ENCODE data around the gene CPNE6. TPM values are rescaled to one million over a fixed set of nuclear protein-coding genes. Genes with fewer than 3 reads are reported as not detected.

The CPNE6 gene
- total RNA-seq, 1 experiment from 2014 or later: not detected

DNA sequence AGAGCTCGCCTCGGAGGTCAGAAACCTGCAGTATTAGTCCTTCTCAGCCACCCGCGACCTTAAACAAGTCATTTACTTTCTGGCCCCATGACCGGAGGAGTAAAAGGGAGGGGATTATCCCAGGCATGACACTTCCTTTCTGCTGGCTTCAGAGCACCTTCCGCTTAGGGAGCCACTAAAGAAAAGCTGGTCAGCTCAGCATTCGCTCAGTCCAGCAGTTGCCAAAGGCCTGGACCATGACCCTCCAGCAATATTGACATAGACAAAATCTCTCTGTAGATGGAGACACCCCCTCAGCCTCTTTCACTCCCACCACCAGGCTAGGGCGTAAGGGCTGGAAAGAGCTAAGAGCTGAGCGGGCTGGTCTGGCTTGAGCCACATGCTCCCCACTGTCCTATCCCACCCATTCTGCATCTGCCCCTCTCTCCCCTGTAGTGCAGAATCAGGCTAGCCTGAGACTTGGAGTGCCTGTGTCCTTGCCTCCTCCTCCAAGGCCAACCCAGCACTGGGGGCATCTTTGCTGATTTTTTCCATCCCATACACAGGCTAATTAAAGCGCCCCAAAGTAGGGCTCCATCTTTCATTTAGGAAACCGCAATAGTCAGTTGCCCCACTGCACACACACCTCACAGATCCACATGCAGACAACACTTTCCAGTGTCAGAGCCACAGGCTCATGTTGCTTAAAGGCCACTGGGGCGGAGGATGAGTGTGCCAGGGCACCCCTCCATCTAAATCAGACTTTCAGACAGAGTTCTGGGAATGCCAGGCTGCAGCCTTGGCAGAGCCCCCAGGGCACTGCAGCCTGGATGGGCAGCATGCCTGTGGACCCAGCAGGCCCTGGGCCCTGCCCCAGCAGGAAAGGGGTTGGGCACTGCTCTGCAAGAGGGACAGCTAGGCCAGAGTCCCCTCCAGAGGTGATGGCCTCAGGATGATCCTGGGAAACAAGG lies 4.0 kb upstream of the CPNE6 start:
- H3K9me2 ChIP-seq (replicated peaks; ENCODE audit: low read length): no peaks in the 10 kb centered on the region
- H3K4me3 ChIP-seq (ENCODE audit: low read length): no peak overlapping the region
- intact Hi-C loops (cut with micrococcal nuclease): no loop called here
- no peaks in the 10 kb centered on the region for H3K9me3 ChIP-seq (ENCODE audit: low read length)
- ChIA-PET POLR2A (ENCODE audit: unreplicated experiment) (no interaction called here), CTCF (no interaction called here)
- no peak overlapping the region for H2AFZ ChIP-seq (ENCODE audit: low read length)
- H4K20me1 ChIP-seq (ENCODE audit: low read length): no peaks in the 10 kb centered on the region
- H3K9ac ChIP-seq (ENCODE audit: low read length): no peak overlapping the region
- H3K4me1 ChIP-seq (ENCODE audit: insufficient read depth, low read length): no peaks in the 10 kb centered on the region
- TF ChIP-seq, protein P1, sequence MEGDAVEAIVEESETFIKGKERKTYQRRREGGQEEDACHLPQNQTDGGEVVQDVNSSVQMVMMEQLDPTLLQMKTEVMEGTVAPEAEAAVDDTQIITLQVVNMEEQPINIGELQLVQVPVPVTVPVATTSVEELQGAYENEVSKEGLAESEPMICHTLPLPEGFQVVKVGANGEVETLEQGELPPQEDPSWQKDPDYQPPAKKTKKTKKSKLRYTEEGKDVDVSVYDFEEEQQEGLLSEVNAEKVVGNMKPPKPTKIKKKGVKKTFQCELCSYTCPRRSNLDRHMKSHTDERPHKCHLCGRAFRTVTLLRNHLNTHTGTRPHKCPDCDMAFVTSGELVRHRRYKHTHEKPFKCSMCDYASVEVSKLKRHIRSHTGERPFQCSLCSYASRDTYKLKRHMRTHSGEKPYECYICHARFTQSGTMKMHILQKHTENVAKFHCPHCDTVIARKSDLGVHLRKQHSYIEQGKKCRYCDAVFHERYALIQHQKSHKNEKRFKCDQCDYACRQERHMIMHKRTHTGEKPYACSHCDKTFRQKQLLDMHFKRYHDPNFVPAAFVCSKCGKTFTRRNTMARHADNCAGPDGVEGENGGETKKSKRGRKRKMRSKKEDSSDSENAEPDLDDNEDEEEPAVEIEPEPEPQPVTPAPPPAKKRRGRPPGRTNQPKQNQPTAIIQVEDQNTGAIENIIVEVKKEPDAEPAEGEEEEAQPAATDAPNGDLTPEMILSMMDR (conservative IDR thresholded peaks at IDR 0.05; ENCODE audit: low read depth, low read length): no peak
- TF ChIP-seq EZH2 (IDR thresholded peaks at IDR 0.05; ENCODE audit: low read length, unreplicated experiment): no peak
- no peaks in the 10 kb centered on the region for H3K79me2 ChIP-seq (ENCODE audit: low read length)
- DNase-seq (no peak), ATAC-seq (no peak)
- peaks cover 14% of the 10 kb centered on the region; the same call in 1 of the 2 replicates for H3K27me3 ChIP-seq (ENCODE audit: low read length)
- BruUV-seq (replicated peaks): no TSS peak
- H3K4me2 ChIP-seq (ENCODE audit: low read length): no peak overlapping the region
- H3K27ac ChIP-seq (ENCODE audit: low read length): no peak overlapping the region
- H3K36me3 ChIP-seq (ENCODE audit: low read depth, low read length): no peaks in the 10 kb centered on the region
- no peaks in the 10 kb centered on the region for H3F3A ChIP-seq (ENCODE audit: low read length, unreplicated experiment)

DNA sequence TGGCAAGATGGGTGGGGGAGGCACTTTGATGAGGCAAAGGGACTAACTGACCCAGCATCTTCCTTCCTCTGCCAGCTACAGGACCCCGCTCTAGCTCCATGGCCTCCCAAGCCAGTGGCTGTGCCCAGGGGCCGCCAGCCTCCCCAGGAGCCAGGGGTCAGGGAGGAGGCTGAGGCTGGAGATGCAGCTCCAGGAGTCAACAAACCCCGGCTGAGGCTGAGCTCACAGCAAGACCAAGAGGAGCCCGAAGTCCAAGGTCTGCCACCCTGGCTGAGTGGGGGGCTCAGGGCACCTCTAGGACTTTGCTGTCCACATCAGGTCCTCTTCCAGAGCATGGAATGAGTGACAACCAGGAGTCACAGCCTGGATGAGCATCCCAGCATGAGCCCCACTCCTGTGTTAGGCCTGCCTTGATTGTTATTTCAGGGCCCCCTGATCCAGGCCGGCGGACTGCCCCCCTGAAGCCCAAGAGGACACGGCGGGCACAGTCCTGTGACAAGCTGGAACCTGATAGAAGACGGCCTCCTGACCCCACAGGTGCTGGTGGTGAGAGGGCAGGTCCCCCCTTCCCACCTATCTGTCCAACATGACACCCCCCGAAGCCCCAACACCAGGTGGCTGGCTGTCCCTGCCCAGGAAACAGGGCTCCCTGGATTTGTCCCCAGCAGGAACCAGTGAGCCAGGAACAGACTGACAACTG lies 2.5 kb upstream of the CPNE6 start:
- no peak overlapping the region for H3K9ac ChIP-seq (ENCODE audit: low read length)
- ATAC-seq: no peak

More for the DNA sequence above, 2.5 kb upstream of the CPNE6 start:
- Histone ChIP-seq H3K27ac (ENCODE audit: low read length) (no peak overlapping the region), H3K4me1 (ENCODE audit: insufficient read depth, low read length) (no peaks in the 10 kb centered on the region), H4K20me1 (ENCODE audit: low read length) (no peaks in the 10 kb centered on the region), H2AFZ (ENCODE audit: low read length) (no peak overlapping the region), H3K4me2 (ENCODE audit: low read length) (no peak overlapping the region), H3K9me2 (replicated peaks; ENCODE audit: low read length) (no peaks in the 10 kb centered on the region), H3K9me3 (ENCODE audit: low read length) (no peaks in the 10 kb centered on the region), H3K27me3 (ENCODE audit: low read length) (peaks cover 14% of the 10 kb centered on the region; the same call in 1 of the 2 replicates), H3K4me3 (ENCODE audit: low read length) (no peak overlapping the region), H3K36me3 (ENCODE audit: low read depth, low read length) (no peaks in the 10 kb centered on the region), H3K79me2 (ENCODE audit: low read length) (no peaks in the 10 kb centered on the region), H3F3A (ENCODE audit: low read length, unreplicated experiment) (no peaks in the 10 kb centered on the region)
- BruUV-seq (replicated peaks): no TSS peak
- CTCF ChIA-PET: interaction anchor here (0.6 kb wide), 1 partner anchor 25 kb away, joined by 10 read pairs; no protein-coding TSS in a partner anchor
- DNase-seq: no peak
- TF ChIP-seq, protein P1 (conservative IDR thresholded peaks at IDR 0.05; ENCODE audit: low read depth, low read length): no peak
- TF ChIP-seq EZH2phosphoT487 (IDR thresholded peaks at IDR 0.05; ENCODE audit: borderline replicate concordance, low read length) (no peak), EZH2 (IDR thresholded peaks at IDR 0.05; ENCODE audit: low read length, unreplicated experiment) (no peak)
- POLR2A ChIA-PET (ENCODE audit: unreplicated experiment): no interaction called here
- intact Hi-C loops (cut with micrococcal nuclease): no loop called here

Data from PC-3 (cell line).